NCI-H510A treated with DMSO at 0.1 percent for 48 hours (cell line): ENCODE results near the gene OPTC.
A peak's percentile ranks its signal among the peaks of the same experiment; 100 is the strongest.

Source experiments
- DNase-seq: peaks from one replicate; lab custom pipeline; 2025; lab: John Stamatoyannopoulos, UW

The OPTC gene

DNA sequence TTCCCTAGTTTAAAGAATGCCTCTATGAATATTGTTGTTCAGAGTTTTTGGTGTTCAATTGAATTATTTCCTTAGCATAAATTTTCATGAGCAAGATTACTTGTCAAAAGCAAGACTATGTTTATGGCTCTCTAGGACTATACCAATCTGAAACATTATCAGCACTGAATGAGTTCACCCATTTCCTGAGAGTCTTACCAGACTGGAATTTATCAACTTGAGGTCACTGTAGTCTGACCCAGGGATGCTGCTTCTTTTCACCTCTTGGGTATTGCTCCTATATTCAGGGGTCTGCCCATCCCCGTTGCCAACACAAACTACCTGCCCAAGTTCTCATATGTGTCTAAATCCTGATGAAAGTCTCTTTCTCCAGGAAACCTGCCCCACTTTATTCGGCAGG lies 42.6 kb downstream of the OPTC start:
- no peak for DNase-seq

DNA sequence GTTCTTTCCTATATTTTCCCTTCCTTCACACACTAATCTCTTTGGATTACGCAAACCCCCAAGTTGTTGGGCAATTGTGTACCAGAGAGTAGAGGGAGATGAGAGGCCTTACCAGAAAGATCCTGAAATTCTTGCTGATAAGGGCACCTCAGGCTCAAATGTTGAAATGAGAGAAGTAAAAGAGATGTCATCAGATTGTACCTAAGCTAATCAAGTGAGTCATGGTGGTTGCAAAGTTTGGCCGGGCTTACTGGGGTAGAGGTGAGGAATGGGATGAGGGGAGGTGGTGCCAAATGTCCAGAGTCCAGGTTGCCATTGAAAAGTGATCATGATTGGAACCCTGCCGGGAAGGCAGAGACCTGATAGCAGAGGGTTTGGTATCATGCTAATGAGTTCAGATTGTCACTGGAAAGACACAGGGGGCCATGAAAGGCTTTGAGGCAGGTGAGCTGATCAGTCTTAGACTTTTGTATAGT lies 43.1 kb downstream of the OPTC start:
- DNase-seq, result no peak

DNA sequence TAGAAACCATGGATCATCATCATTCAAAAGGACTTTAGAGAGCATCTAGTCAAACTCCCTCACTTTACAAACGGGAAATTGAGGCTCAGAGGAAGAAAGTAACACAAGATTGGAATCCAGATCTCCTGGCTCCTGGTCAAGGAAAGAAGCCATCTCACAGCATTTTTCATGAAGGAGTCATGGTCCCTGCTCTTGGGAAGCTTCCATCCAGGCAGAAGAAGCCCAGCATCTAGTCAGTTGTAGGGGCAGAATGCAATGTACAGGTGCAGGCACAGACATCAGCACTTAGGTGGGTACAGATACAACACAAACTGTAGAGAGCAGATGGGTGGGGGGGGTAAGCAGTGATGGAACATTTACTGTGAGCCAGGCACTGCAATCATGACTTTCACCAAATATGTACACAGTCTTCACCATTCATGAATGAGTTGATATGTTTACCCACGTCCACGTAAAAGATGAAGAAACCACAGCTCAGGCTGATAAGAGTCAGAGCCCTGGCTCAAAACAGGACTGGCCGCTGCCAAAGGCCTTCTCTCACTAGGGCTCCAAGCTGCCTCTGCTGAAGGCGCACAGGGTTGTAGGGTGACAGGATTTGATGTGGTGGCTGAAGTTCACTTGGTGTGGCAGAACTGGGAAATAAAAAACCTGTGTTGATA lies 44.0 kb downstream of the OPTC start:
- no peak for DNase-seq

DNA sequence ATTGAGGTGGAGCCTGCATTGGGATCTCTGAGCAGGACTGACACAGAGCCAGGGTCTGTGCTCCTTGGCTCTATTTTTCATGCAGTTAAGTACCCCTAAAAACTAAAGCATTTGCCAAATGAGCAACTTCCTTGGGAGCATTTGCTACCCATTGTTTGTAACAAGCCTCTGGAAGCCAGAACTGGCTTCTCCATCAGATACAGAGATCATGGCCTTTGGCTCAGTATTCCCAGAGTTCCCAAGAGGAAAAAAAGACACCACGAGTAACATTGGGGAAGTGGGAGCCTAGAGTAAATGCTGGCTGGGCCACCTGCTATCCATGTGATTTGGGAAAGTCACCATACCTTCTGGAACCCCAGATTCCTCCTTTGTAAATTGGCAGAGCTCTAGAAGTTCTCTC lies 44.8 kb downstream of the OPTC start:
- no peak for DNase-seq

DNA sequence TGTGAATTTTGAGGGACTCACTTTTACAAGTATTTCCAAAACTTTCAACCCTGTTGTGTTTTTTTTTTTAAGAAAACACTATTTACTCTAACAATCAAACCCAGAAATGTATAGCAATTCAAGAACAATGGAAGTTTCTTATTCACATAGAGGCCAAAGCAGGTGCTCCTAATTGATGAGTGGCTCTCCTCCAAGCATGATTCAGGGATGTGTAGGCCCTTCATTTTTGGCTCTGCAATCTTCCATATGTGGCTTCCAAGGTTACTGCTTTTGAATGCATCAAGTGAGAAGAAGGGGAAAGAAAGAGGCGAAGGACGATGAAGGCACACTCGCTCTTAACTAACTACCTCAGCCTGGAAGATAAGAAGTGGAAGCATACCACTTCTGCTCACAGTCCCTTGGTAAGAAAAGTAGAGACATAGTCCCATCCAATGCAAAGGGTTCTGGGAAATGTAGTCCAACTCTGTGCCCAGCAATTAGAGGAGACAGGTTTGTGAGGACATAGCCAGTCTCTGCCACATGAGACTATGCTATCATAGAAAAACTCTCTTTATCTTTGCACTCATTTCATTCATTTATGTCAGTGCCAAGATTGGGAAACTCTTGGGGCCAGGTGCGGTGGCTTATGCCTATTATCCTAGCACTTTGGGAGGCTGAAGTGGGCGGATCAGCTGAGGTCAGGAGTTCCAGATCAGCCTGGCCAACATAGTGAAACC lies 46.0 kb downstream of the OPTC start:
- peak; percentile 3 for DNase-seq

DNA sequence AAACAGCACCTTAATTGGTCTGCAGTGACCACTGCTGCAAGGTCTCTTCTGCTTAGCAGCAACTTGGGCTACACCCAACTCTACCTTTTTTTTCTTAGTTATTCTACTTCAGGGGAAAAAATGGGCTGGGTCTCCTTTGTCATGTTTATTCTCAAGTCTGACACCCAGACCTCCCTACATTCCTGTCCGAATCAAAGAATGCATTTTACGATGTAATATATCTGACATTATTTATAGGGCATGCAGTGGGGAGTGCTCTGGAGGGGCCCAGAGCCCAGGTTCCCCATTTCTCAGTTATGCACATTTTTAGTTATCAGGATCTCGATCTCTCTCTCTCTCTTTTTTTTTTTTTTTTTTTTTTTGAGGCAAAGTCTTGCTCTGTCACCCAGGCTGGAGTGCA lies 50.5 kb downstream of the OPTC start:
- DNase-seq, result no peak

DNA sequence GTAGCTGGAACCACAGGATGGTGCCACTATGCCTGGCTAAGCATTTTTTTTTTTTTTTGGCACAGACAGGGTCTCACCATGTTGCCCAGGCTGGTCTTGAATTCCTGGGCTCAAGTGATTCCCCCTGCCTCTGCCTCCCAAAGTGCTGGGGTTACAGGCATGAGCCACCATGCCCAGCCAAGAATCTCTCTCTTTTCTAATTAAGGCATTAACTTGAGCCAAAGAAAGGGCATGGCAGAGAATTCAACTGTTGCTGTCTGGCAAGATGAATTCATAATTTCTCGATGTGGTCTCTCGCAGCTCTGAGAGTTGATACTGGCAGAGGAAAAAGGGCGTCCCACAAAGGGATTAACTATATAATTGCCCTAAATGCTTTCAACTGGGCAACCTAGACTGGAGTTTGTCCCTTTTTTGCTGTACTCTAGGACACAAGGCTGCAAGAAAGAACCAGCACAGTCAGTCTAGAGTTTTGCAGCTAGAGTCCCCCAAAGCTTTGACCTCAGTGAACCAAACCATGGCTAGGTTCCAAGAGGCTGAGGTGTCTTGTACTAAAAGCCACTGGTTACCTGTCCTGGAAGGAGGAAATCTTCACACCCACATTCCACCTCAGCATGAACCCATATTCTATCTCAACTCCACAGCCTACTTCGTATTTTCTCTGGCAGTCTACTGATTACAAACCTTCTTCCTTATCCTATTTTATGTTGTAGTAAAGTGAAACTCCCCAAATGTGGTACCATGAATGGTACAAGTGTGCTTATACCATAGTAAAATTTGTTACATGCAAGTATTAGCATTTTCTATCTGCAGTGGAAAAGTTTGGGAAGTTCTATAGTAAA lies 51.2 kb downstream of the OPTC start:
- no peak for DNase-seq

DNA sequence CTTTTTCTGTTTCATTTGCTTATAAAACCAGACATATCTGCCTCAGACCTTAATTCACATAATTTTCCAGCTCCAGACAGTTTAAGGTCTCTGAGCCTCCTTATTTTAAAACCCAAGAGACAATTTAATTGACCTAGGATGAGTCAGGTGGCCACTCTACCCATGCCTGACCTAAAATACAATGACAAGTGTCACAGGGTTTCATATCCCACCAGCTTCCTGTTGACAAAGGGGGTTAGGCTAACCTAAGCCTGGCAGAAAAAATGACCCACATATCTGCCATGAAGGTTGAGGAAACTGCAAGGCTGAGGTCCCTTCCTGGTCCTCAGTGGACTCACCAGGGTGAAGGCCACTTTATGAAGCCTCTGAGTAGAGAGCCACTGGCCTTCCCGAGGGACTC lies 52.3 kb downstream of the OPTC start:
- DNase-seq, result no peak

DNA sequence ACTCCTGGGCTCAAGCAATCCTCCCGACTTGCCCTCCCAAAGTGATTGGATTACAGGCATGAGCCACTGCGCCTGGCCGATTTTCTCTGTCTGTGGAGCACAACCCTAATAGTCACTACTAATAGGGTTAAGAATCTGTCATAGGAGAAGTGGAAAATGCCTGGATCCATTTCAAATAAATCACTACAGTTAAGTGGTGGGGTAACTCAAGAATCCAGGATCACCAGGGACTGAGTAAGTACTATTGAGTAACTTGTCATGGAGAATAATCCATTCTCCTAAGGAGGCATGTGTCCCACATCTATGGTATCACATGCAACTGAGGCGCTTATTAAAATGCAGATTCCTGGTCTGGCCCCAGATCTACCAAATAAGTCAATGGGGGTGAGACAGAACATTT lies 53.2 kb downstream of the OPTC start:
- DNase-seq, result no peak

DNA sequence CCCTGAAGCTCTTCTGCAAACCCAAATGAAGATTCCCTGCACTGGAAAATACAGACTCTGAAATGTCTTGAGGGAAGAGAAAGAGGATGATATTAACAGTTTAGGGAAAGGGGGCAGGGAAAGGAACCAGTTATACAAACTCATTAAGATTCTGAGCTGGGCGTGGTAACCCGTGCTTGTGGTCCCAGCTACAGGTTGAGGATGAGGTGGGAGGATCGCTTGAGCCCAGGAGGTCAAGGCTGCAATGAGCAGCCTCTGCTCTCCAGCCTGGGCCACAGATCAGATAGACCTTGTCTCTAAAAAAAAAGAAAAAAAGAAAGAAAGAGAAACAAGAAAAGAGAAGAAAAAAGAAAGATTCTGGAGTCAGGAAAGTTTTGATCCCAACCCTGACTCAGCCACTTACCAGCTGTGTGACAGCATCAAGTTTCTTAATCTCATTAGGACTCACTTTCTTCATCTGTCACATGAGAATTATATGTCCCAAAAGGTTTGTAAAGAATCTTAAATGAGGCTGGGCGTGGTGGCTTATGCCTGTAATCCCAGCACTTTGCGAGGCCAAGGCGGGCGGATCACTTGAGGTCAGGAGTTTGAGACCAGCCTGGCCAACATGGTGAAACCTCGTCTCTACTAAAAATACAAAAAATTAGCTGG lies 53.9 kb downstream of the OPTC start:
- DNase-seq, result no peak

DNA sequence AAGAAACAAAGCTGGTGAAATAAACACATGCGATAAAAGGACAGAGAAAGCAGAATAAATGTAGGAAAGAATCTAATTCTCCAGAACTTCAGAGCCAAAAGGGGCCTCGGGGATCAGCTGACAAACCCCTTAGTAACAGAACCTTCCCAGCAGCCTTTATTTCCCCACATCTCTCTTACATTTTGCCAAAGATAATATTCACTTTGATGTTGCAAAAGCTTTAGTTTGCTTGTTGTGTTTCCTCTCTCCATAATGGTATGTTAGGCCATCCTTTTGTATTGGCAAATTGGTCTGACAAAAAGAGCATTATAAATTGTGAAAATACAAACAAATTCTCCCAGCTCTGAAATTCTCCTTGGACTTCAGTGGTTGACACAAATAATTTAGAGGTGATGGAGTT lies 54.9 kb downstream of the OPTC start:
- no peak for DNase-seq

DNA sequence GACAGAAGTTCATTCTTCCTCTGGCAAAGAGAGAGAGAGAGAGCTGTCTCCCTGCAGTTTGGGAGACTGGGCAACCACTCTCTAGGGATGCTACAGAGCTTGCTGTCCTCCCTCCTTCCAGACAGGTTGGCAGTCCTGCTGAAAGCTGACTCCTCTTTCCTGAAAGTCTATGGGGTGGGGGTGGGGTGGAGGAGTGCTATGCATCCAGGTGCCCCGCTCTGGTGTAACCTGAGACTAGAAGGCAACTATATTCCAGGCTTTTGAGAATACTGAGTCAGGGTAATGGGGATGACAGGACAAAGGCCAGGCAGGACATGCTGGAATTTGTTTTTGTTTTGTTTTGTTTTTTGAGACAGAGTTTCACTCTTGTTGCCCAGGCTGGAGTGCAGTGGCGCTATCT lies 55.4 kb downstream of the OPTC start:
- peak; percentile 59 for DNase-seq

DNA sequence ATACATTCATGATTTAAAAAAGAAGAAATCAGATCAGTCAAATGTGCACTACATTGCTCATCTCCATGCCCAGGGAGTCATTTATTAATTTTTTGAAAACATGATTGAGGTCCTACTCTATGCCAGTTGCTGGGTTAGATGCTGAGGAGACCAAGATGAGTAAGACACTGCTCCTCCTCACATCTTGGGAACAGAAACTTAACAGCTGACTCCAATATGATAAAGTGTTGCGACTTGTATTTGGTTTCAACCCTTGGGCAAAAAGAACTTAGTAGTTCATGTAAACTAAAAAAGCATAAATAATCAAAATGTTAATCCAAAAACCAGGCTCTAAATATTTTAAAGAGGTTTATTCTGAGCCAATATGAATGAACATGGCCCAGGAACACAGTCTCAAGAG lies 56.9 kb downstream of the OPTC start:
- DNase-seq, result no peak

DNA sequence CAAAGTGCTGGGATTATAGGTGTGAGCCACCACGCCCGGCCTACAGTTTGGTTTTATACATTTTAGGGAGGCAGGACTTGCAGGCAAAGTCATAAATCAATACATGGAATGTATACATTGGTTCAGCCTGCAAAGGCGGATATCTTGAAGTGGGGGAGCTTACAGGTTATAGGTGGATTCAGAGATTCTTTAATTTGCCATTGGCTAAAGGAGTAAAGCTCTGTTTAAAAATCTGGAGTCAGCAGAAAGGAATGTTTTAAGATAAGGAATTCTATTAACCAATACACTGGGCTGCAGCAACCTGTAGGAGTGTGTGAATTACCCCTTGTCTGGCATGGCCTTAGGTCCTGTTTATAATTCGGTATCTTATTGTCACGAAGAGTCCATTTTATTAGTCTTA lies 57.6 kb downstream of the OPTC start:
- DNase-seq, result no peak

DNA sequence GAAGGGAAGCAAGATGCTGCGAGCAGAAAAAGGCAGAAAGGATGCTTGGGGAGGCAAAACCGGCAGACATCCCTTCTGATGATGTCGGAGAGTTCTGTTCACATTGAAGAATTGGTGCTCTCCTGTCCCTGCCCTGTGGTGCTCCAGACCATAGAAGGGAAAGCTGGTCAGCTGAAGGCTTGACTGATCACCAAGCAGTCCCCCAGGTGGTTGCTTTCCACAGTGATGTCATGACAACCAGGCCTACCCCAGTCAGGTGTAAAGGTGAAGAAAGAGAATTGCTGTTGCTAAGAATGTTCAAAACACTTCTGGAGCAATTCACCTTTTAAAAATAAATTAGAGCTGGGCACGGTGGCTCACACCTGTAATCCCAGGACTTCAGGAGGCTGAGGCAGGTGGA lies 59.5 kb downstream of the OPTC start:
- no peak for DNase-seq

DNA sequence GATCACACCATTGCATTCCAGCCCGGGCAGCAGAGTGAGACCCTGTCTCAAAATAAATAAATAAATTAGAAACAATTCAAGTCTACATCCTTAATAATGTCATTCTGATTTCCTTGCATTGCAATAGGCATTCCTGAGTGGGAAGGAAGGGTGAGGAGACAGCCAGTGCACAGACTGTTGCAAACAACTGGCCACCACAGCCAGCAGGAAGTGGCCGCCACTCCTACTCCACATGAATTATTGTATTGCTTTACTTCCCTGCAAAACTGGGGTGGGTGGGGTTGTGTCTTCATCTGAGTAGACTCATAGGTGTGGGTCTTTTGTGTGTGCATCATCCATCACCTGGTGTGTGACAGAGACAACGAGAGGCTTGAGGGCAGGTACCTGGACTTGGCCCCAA lies 60.1 kb downstream of the OPTC start:
- DNase-seq, result no peak

DNA sequence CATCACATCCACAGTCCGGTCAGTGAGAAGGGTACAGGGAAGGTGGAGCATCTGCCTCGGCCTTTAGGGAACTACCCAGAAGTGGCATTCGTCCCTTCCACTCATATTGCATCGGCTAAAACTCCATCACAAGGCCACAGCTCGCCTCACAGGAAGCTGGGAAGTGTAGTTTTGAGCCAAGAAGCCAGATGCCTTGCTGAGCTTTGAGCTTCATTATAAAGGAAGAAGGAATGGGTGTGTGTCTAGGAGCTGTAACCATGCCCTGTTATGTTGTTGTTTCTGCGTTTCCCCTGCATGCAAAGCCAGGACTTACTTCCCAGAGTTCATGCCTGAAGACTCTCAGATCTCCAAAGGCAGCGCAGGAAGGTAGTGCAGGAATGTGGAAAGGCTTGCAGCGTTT lies 61.1 kb downstream of the OPTC start:
- no peak for DNase-seq

DNA sequence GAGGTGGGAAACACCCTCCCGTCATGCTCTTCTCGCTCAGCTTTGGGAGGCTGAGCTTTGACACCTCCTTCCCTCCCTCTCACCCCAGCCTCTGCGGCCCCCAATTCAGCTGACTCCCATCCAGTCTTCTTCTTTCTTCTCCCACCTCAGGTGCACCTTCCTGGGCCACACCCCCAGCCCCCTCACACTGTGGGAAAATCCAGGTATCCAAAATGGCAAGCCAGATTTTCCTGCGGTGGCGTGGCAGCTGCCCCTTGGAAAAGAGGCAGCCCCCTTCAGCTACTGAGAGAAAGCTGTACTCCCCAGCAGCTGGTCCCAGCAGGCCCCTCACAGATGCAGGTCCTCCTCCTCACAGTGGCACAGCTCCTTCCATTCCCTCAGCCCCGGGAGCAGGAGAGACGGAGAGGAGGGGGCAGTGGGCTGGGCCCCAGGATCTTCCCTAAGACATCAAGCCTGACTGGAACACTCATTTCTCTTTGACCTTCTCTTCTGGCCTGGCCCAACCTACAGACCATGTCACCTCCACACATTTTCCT lies 61.6 kb downstream of the OPTC start:
- no peak for DNase-seq

DNA sequence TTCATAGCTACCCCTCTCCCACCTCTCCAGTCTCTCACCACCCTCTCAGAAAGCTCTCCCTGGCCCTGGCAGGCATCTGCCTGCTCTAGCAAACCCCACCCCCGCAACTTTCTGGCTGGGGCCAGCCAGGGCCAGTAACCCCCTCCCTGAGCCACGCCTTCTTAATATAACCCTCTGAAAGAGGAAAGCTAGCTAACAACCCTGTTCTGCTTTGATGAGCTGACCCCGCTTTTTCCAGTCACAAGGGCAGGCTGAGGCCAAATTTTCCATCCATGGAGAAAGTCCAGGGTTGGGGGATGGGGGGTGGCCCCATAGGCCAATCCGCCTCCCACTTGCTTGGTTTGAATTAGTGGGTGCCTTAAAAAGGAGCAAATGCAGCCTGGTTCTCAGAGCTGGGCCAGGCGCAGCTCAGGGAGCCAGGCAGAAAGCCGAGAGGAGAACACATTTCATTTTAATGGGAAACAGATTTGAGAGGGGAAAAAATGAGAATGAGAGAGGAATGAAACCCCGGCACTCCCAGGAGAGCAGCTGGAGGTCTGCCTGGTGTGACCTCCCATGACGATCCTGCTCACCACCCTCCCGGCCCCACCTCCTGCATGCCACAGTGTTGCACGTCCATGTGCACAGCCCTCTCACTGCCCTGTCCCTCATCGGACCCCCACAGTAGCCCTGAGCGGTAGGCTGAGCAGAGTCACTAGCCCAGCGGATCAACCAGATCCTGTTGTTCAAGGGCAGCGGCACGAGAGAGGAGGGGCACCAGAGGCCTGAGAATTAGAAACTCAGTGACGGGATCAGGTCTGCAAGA lies 62.3 kb downstream of the OPTC start:
- no peak for DNase-seq

DNA sequence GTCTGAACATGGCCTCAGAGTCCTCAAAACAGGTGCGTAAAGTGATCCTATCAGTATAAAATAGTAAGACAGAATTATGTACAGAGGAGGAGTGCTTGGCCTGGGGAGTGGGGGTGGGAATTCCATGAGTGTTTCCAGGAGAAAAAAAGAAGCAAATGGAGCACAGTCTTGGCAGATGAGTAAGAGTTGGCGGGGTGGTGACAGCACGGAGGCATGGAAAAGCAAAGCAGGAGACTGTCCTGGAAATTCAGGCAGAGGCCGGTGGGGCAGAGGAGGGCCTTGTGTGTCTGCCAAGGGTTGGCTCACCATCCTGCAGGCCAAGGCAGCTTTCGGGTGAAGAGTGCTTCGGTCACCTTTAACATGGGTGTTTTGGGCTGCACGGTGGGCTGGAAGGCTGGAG lies 63.4 kb downstream of the OPTC start:
- no peak for DNase-seq

DNA sequence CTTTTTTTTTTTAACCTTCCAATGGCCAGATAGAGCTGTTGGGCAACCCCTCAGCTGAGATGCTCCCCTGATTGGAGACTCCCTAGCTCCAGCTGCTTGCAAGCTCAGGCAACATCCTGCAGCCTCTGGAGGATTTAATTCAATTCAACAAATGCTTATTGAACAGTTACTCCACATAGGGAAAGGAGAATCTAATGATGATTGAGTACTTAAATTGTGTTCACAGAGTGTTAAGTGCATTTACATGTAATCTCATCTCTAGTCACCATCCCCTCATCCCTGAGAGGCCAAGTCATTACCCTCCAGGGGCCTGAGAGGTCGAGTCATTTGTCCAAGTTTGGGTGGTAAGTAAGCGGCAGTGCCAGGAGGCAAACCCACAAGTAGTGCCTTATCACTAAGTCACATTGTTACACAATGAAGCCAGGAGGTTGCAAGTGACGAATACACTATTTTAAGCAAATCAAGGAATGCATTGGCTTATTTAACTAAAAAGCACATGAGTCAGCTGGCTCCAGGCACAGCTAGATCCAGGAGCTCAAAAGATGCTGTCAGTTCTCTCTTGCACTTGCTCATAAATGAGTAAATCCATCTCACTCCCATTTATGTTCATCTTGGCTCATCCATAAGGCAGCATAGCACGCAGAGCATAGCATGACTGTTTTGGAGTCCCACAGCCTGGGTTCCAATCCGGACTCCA lies 64.3 kb downstream of the OPTC start:
- no peak for DNase-seq
